HepG2 (cell line): ENCODE results near the gene HECA. TPM values are rescaled to one million over a fixed set of nuclear protein-coding genes. Genes with fewer than 3 reads are reported as not detected.

ENCODE experiments used
- ATM ChIP-seq: fragments of 450-650 bp; IDR thresholded peaks from 2 replicates; pipeline ENCODE4 v1.7.1; 2017; ENCODE audit warnings: mild to moderate bottlenecking, borderline replicate concordance
- CBFB ChIP-seq: sonication (generic); formaldehyde crosslinking; IDR thresholded peaks from 2 replicates; pipeline ENCODE4 v1.4.0; 2020; ENCODE audit warnings: missing genetic modification reagents
- CREBL2 ChIP-seq: sonication (generic); formaldehyde crosslinking; IDR thresholded peaks from 2 replicates; pipeline ENCODE4 v1.8.1; 2023; ENCODE audit warnings: missing genetic modification reagents, mild to moderate bottlenecking, borderline replicate concordance
- EEA1 ChIP-seq: sonication (generic); formaldehyde crosslinking; IDR thresholded peaks from 2 replicates; pipeline ENCODE4 v1.5.1; 2020; ENCODE audit warnings: mild to moderate bottlenecking, missing genetic modification reagents, borderline replicate concordance
- FOXO1 ChIP-seq: sonication (generic); formaldehyde crosslinking; IDR thresholded peaks from 2 replicates; pipeline ENCODE4 v1.4.0; 2020; ENCODE audit warnings: missing genetic modification reagents
- FOXP4 ChIP-seq: sonication (generic); formaldehyde crosslinking; IDR thresholded peaks from 2 replicates; pipeline ENCODE4 v1.4.0; 2020; ENCODE audit warnings: missing genetic modification reagents
- GLMP ChIP-seq: sonication (generic); formaldehyde crosslinking; IDR thresholded peaks from 2 replicates; pipeline ENCODE4 v1.9.0; 2021; ENCODE audit warnings: missing genetic modification reagents, mild to moderate bottlenecking, borderline replicate concordance
- GTF3A ChIP-seq: sonication (generic); formaldehyde crosslinking; conservative IDR thresholded peaks from 2 replicates; pipeline ENCODE4 v1.4.0; 2020; ENCODE audit warnings: mild to moderate bottlenecking, missing genetic modification reagents
- HMGXB4 ChIP-seq, 2 experiments: sonication (generic) in 1 of 2; formaldehyde crosslinking in 1 of 2; IDR thresholded peaks; 2 replicates each; pipeline versions ENCODE4 v1.4.0 to v1.6.1; 2018 to 2020; ENCODE audit warnings: missing genetic modification reagents in 2 of 2, borderline replicate concordance in 1 of 2, low read depth in 1 of 2, mild to moderate bottlenecking in 1 of 2, missing biosample characterization in 1 of 2
- MED1 ChIP-seq: sonication (generic); formaldehyde crosslinking; IDR thresholded peaks from 2 replicates; pipeline ENCODE4 v1.4.0; 2020; ENCODE audit warnings: missing genetic modification reagents
- MIER3 ChIP-seq: IDR thresholded peaks from 2 replicates; pipeline ENCODE4 v1.6.1; 2016; ENCODE audit warnings: missing compliant biosample characterization, borderline replicate concordance
- REPIN1 ChIP-seq: sonication (generic); formaldehyde crosslinking; IDR thresholded peaks from 2 replicates; pipeline ENCODE4 v1.8.0; 2022; ENCODE audit warnings: missing genetic modification reagents, low read depth, mild to moderate bottlenecking, borderline replicate concordance
- SOX13 ChIP-seq, 3 experiments: fragments of 450-650 bp in 1 of 3; sonication (generic) in 1 of 3; formaldehyde crosslinking in 1 of 3; IDR thresholded peaks in 2 of 3; conservative IDR thresholded peaks in 1 of 3; 2 replicates each; pipeline versions ENCODE4 v1.5.0 to v1.6.1; 2016 to 2020; ENCODE audit warnings: antibody characterized with exemption in 1 of 3, mild to moderate bottlenecking in 1 of 3, missing compliant biosample characterization in 1 of 3, missing genetic modification reagents in 1 of 3, moderate library complexity in 1 of 3
- SP5 ChIP-seq: IDR thresholded peaks from 2 replicates; pipeline ENCODE4 v1.6.1; 2016; ENCODE audit warnings: low read depth, borderline replicate concordance
- TERF1 ChIP-seq: sonication (generic); formaldehyde crosslinking; IDR thresholded peaks from 2 replicates; pipeline ENCODE4 v1.8.0; 2022; ENCODE audit warnings: mild to moderate bottlenecking, missing genetic modification reagents, moderate library complexity
- TFDP1 ChIP-seq: IDR thresholded peaks from 2 replicates; pipeline ENCODE4 v1.6.1; 2016; ENCODE audit warnings: missing compliant biosample characterization, missing genetic modification reagents, borderline replicate concordance
- TRIM24 ChIP-seq: sonication (generic); formaldehyde crosslinking; IDR thresholded peaks from 2 replicates; pipeline ENCODE4 v1.8.0; 2022; ENCODE audit warnings: mild to moderate bottlenecking, missing genetic modification reagents
- ZFP1 ChIP-seq: IDR thresholded peaks from 2 replicates; pipeline ENCODE4 v1.6.1; 2016
- ZNF335 ChIP-seq: sonication (generic); formaldehyde crosslinking; IDR thresholded peaks from 2 replicates; pipeline ENCODE4 v1.4.0; 2020; ENCODE audit warnings: missing genetic modification reagents
- ZNF580 ChIP-seq: IDR thresholded peaks from 2 replicates; pipeline ENCODE4 v1.6.1; 2016; ENCODE audit warnings: low read depth, borderline replicate concordance
- ZNF766 ChIP-seq: sonication (generic); formaldehyde crosslinking; IDR thresholded peaks from 2 replicates; pipeline ENCODE4 v1.5.0; 2020; ENCODE audit warnings: missing genetic modification reagents, borderline replicate concordance
- ZSCAN9 ChIP-seq: IDR thresholded peaks from 2 replicates; pipeline ENCODE4 v1.6.1; 2016; ENCODE audit warnings: borderline replicate concordance
- polyA plus RNA-seq, 8 experiments: library from polyadenylated mRNA; depleted of rRNA in 3 of 8; stranded (reverse) in 7 of 8; unstranded in 1 of 8; fragments of >200 nt; fragmentation: Illumina TruSeq in 4 of 8; extraction: Trizol in 4 of 8; gene quantifications; 2 replicates each; pipeline versions ENCODE4 v1.2.1 to v1.2.3, GENCODE V29; 2011 to 2016; ENCODE audit warnings: low read depth in 4 of 8, missing spikeins in 1 of 8, mixed read lengths in 1 of 8; ENCODE audit not compliant: insufficient read depth in 1 of 8
- total RNA-seq, 5 experiments: library from RNA; depleted of rRNA; stranded (reverse); fragments of >200 nt; fragmentation: Illumina TruSeq; extraction: Trizol; gene quantifications; 2 replicates each; pipeline ENCODE4 v1.2.3, GENCODE V29; 2016; ENCODE audit warnings: low read depth in 1 of 5

The HECA gene
- total and polyA plus RNA-seq, 2 of the 13 experiments (the other 11 are each of a cell fraction or from before 2014, with no cell fraction given): 0.18 to 0.49 TPM

- TF ChIP-seq GTF3A (CRISPR knock-in tag) (no peak), ZNF766 (CRISPR knock-in tag) (no peak), ZNF335 (0 out of 2 replicates have a peak, but pooled peaks have one; percentile 22), EEA1 (CRISPR knock-in tag) (no peak), ZFP1 (CRISPR knock-in tag) (no peak), SP5 (CRISPR knock-in tag) (no peak), CBFB (CRISPR knock-in tag) (peak; percentile 65), MED1 (CRISPR knock-in tag) (0 out of 2 replicates have a peak, but pooled peaks have one; percentile 21), TERF1 (CRISPR knock-in tag) (no peak), TRIM24 (no peak), ATM (no peak), FOXP4 (CRISPR knock-in tag) (no peak), GLMP (no peak), ZNF580 (CRISPR knock-in tag) (0 out of 2 replicates have a peak, but pooled peaks have one; percentile 24), MIER3 (CRISPR knock-in tag) (peak; percentile 57; the same call in 1 of the 2 replicates), SOX13 (IDR thresholded peaks at IDR 0.05) (no peak), SOX13 (CRISPR knock-in tag; conservative IDR thresholded peaks at IDR 0.05 in 1 of 2, IDR thresholded peaks at IDR 0.05 in 1 of 2) (peak in 1 of 2 experiments; percentile 26; a peak in 1 of 4 replicates), HMGXB4 (CRISPR knock-in tag; IDR thresholded peaks at IDR 0.05; ENCODE audit: borderline replicate concordance in 1 of 2, low read depth in 1 of 2) (peak; percentile 55 to 61; a peak in 2 of 4 replicates), FOXO1 (CRISPR knock-in tag) (no peak), REPIN1 (CRISPR knock-in tag) (peak; percentile 70; the same call in 1 of the 2 replicates), ZSCAN9 (CRISPR knock-in tag) (no peak), CREBL2 (no peak), TFDP1 (CRISPR knock-in tag) (no peak)
Measured at GRCh38 chr6:139219271-139219729, 84.4 kb downstream of the HECA start (continued).
